Activated CD4-positive, alpha-beta T cell treated with anti-CD3 and anti-CD28 coated beads, Interleukin-2, amount 50 U/mL, for 1 hour (primary cell): ENCODE measurements around the gene MAGEB4.
"Not testable (repeated sequence)": the region's sequence is repeated elsewhere in the genome, so short reads cannot be mapped to it uniquely, and the experiment has no call there.

Experiments
- DNase-seq: peaks from one replicate; pipeline ENCODE4 v3.0.0-alpha.2; 2020

The MAGEB4 gene

GRCh38 chrX:30241724-30242415, at the start of gene MAGEB4:
MAGEB4 (plus strand) TSS chrX:30242000; CDS start chrX:30242136, 136 bp downstream.
- no peak for DNase-seq

GRCh38 chrX:30193910-30194309, 47.9 kb upstream of the MAGEB4 start:
- not testable (repeated sequence) for DNase-seq

GRCh38 chrX:30196322-30196721, 45.5 kb upstream of the MAGEB4 start:
- no peak for DNase-seq

- DNase-seq = no peak
These were observed 29.6 kb upstream of the MAGEB4 start for GRCh38 chrX:30212172-30212571.

GRCh38 chrX:30215357-30215843, 26.4 kb upstream of the MAGEB4 start, which contains the start of gene MAGEB2:
MAGEB2 (plus strand) TSS chrX:30215563; CDS start chrX:30218581, 3,018 bp downstream.
- no peak for DNase-seq

- DNase-seq = no peak
These were observed 24.3 kb upstream of the MAGEB4 start for GRCh38 chrX:30217465-30217864.

GRCh38 chrX:30219372-30219771, 22.4 kb upstream of the MAGEB4 start:
- DNase-seq = no peak

- DNase-seq = no peak
These were observed 21.1 kb upstream of the MAGEB4 start for GRCh38 chrX:30220661-30221060.

- DNase-seq = no peak
These were observed 17.3 kb upstream of the MAGEB4 start for GRCh38 chrX:30224536-30224935.

- no peak for DNase-seq
These were observed 13.3 kb upstream of the MAGEB4 start for GRCh38 chrX:30228526-30228925.

- DNase-seq = no peak
These were observed 11.4 kb upstream of the MAGEB4 start, which contains the start of gene MAGEB3 for GRCh38 chrX:30230395-30230794. MAGEB3 (plus strand) TSS chrX:30230657; CDS start chrX:30235925, 5,268 bp downstream.

- DNase-seq = no peak
These were observed 5.1 kb downstream of the MAGEB4 start, which contains the start of gene MAGEB1 for GRCh38 chrX:30246769-30247489. MAGEB1 (plus strand) TSS chrX:30247146; CDS start chrX:30250494, 3,348 bp downstream.

- no peak for DNase-seq
These were observed 7.1 kb downstream of the MAGEB4 start for GRCh38 chrX:30248854-30249253.

- no peak for DNase-seq
These were observed 11.5 kb downstream of the MAGEB4 start for GRCh38 chrX:30253257-30253656.

- no peak for DNase-seq
These were observed 18.1 kb downstream of the MAGEB4 start for GRCh38 chrX:30259927-30260326.

GRCh38 chrX:30261012-30261411, 19.2 kb downstream of the MAGEB4 start:
- DNase-seq = no peak

- DNase-seq = no peak
These were observed 21.0 kb downstream of the MAGEB4 start for GRCh38 chrX:30262763-30263162.

GRCh38 chrX:30270639-30271038, 28.8 kb downstream of the MAGEB4 start:
- DNase-seq = no peak

- no peak for DNase-seq
These were observed 33.7 kb downstream of the MAGEB4 start for GRCh38 chrX:30275498-30275897.

- no peak for DNase-seq
These were observed 36.6 kb downstream of the MAGEB4 start for GRCh38 chrX:30278365-30278764.

- no peak for DNase-seq
These were observed 38.6 kb downstream of the MAGEB4 start for GRCh38 chrX:30280428-30280827.

GRCh38 chrX:30282527-30282926, 40.7 kb downstream of the MAGEB4 start:
- DNase-seq = no peak

- DNase-seq = no peak
These were observed 41.8 kb downstream of the MAGEB4 start for GRCh38 chrX:30283456-30284200.
